HCT116 (cell line): ENCODE results near the gene SYNPR. TPM values are rescaled to one million over a fixed set of nuclear protein-coding genes. Genes with fewer than 3 reads are reported as not detected.

ENCODE experiments used
- ATAC-seq: fragments of 200-7000 bp; cut with Tn5 transposase; 2 replicates; pipeline ENCODE4 v1.9.1; 2020; ENCODE audit warnings: mild to moderate bottlenecking, moderate library complexity
- BruUV-seq: library from RNA; stranded (reverse); fragments of 400-500 nt; replicated peaks from 2 replicates; lab custom pipeline; 2021; lab: Mats Ljungman, UMichigan
- CTCF ChIA-PET: fragments of 300-600 bp; sonication (Branson Sonifier 250); formaldehyde crosslinking; loops from one replicate; lab custom pipeline; 2021; ENCODE audit warnings: antibody characterized with exemption; lab: Charles Lee
- POLR2A ChIA-PET: fragments of 300-600, 350-600 bp; sonication (Branson Sonifier 250); formaldehyde crosslinking; loops from one replicate; lab custom pipeline; 2021; ENCODE audit warnings: antibody characterized with exemption; lab: Charles Lee
- RAD21 ChIA-PET, 2 experiments: fragments of 300-600 bp; sonication (Branson Sonifier 250); formaldehyde crosslinking; loops; one replicate each; lab custom pipeline; 2023; ENCODE audit warnings: low total read pairs in 2 of 2; ENCODE audit not compliant: uncharacterized antibody in 2 of 2, unreplicated experiment in 2 of 2, low non-redundant PET in 1 of 2; lab: Charles Lee
- DNase-seq: peaks from one replicate; pipeline ENCODE4 v3.0.0-alpha.2; 2010; ENCODE audit warnings: low read depth, low spot score
- H2AFZ ChIP-seq: fragments of 200-600 bp; shearing (Covaris generic), sonication (generic); 2 replicates; pipeline ENCODE4 v1.6.1; 2017; ENCODE audit warnings: low read depth, mixed run types, mixed read lengths, antibody characterized with exemption, low read length; ENCODE audit not compliant: poor library complexity, severe bottlenecking
- H3K27ac ChIP-seq: 2 replicates; pipeline ENCODE4 v1.5.1; 2012; ENCODE audit warnings: low read depth, low read length
- H3K27me3 ChIP-seq: fragments of 200-600 bp; sonication (generic); 2 replicates; pipeline ENCODE4 v1.6.1; 2016; ENCODE audit warnings: mixed run types, low read length, mixed read lengths; ENCODE audit not compliant: insufficient read depth
- H3K36me3 ChIP-seq, 2 experiments: fragments of 200-500 bp in 1 of 2; fragments of 200-600 bp in 1 of 2; sonication (Bioruptor generic) in 1 of 2; sonication (generic) in 1 of 2; 2 replicates each; pipeline versions ENCODE4 v1.5.1 to v1.6.1; 2014 to 2016; ENCODE audit warnings: low read length in 2 of 2, inconsistent platforms in 1 of 2, mixed read lengths in 1 of 2, mixed run types in 1 of 2; ENCODE audit not compliant: insufficient read depth in 2 of 2, control insufficient read depth in 1 of 2
- H3K4me1 ChIP-seq, 2 experiments: fragments of 200-600 bp in 1 of 2; sonication (generic) in 1 of 2; 2 replicates each; pipeline versions ENCODE4 v1.5.1 to v1.6.1; 2012 to 2017; ENCODE audit warnings: low read length in 2 of 2, inconsistent platforms in 1 of 2, mild to moderate bottlenecking in 1 of 2, mixed read lengths in 1 of 2, mixed run types in 1 of 2, moderate library complexity in 1 of 2; ENCODE audit not compliant: insufficient read depth in 2 of 2, control insufficient read depth in 1 of 2
- H3K4me2 ChIP-seq: fragments of 200-600 bp; sonication (generic); 2 replicates; pipeline ENCODE4 v1.6.1; 2017; ENCODE audit warnings: mixed run types, low read length, mixed read lengths
- H3K4me3 ChIP-seq, 2 experiments: fragments of 200-600 bp in 1 of 2; sonication (generic) in 1 of 2; replicated peaks in 1 of 2; 2 replicates each; pipeline ENCODE4 v1.5.1; 2011 to 2016; ENCODE audit warnings: low read length in 2 of 2, control low read depth in 1 of 2, low read depth in 1 of 2, mild to moderate bottlenecking in 1 of 2, mixed read lengths in 1 of 2, mixed run types in 1 of 2
- H3K79me2 ChIP-seq: fragments of 200-600 bp; sonication (generic); 2 replicates; pipeline ENCODE4 v1.6.1; 2017; ENCODE audit warnings: mild to moderate bottlenecking, mixed run types, low read length, moderate library complexity, mixed read lengths; ENCODE audit not compliant: insufficient read depth
- H3K9ac ChIP-seq: fragments of 200-600 bp; sonication (generic); 2 replicates; pipeline ENCODE4 v1.6.1; 2016; ENCODE audit warnings: low read length, mixed read lengths
- H3K9me2 ChIP-seq: fragments of 200-600 bp; sonication (generic), shearing (Covaris generic); 2 replicates; pipeline ENCODE4 v1.6.1; 2017; ENCODE audit warnings: mixed run types, mild to moderate bottlenecking, moderate library complexity; ENCODE audit not compliant: insufficient read depth
- H3K9me3 ChIP-seq, 2 experiments: fragments of 200-500 bp in 1 of 2; fragments of 200-600 bp in 1 of 2; sonication (Bioruptor generic) in 1 of 2; sonication (generic) in 1 of 2; 2 replicates each; pipeline ENCODE4 v1.6.1; 2014 to 2017; ENCODE audit warnings: low read length in 2 of 2, mixed read lengths in 2 of 2, inconsistent platforms in 1 of 2, low read depth in 1 of 2, mild to moderate bottlenecking in 1 of 2, mixed run types in 1 of 2, moderate library complexity in 1 of 2; ENCODE audit not compliant: control insufficient read depth in 1 of 2, insufficient read depth in 1 of 2
- H4K20me1 ChIP-seq: fragments of 200-600 bp; sonication (generic), shearing (Covaris generic); 2 replicates; pipeline ENCODE4 v1.6.1; 2017; ENCODE audit warnings: mixed run types, mild to moderate bottlenecking, moderate library complexity; ENCODE audit not compliant: insufficient read depth
- CTCF ChIP-seq, 3 experiments: fragments of 200-600 bp in 1 of 3; sonication (generic) in 1 of 3; IDR thresholded peaks in 2 of 3; conservative IDR thresholded peaks in 1 of 3; 2 replicates each; pipeline ENCODE4 v1.5.1; 2012 to 2017; ENCODE audit warnings: low read depth in 2 of 3, low read length in 2 of 3, antibody characterized with exemption in 1 of 3, borderline replicate concordance in 1 of 3, control low read depth in 1 of 3, mild to moderate bottlenecking in 1 of 3, mixed read lengths in 1 of 3, mixed run types in 1 of 3, moderate library complexity in 1 of 3; ENCODE audit not compliant: insufficient read depth in 1 of 3
- EZH2phosphoT487 ChIP-seq: fragments of 200-600 bp; IDR thresholded peaks from 2 replicates; pipeline ENCODE4 v1.6.1; 2018; ENCODE audit warnings: antibody characterized with exemption, borderline replicate concordance
- RAD21 ChIP-seq: IDR thresholded peaks from 2 replicates; pipeline ENCODE4 v1.6.1; 2012; ENCODE audit warnings: low read depth, mild to moderate bottlenecking
- ZBTB33 ChIP-seq: IDR thresholded peaks from 2 replicates; pipeline ENCODE4 v1.6.1; 2011; ENCODE audit warnings: mild to moderate bottlenecking, low read length, moderate library complexity; ENCODE audit not compliant: insufficient replicate concordance; ENCODE audit errors: extremely low read depth
- ZFX ChIP-seq: fragments of 450-650 bp; IDR thresholded peaks from 2 replicates; pipeline ENCODE4 v1.6.1; 2017
- intact Hi-C: fragments of 100-400 bp; cut with micrococcal nuclease; formaldehyde crosslinking; loops from 2 replicates; pipeline ENCODE4 v1.10.0; 2022
- total RNA-seq: library from RNA; stranded (reverse); gene quantifications from one replicate; pipeline ENCODE4 v1.2.1, GENCODE V29; 2021; ENCODE audit not compliant: unreplicated experiment

Gene SYNPR
- total RNA-seq, 1 experiment from 2014 or later, result not detected

DNA sequence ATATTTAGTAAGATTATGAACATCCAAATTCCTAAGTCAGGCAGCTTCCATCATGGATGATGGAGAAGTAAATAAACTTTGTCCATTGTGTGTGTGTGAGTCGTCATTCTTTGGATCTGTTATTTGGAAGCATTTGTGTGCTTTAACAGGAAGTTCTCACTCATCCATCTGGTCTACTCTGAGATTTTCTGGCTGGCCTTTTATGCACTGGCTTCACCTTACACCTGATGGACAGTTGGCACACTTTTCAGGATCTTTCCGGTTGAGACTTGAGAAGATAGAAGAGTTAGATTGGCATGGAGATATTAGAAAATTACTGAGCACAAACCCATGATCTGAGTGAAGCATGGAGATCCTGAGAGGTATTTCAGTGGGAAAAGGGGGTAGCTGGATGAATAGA is 12.6 kb downstream of the SYNPR start:
- no peaks in the 10 kb centered on the region for H4K20me1 ChIP-seq
- no peaks in the 10 kb centered on the region for H3K9me2 ChIP-seq
- no peak for TF ChIP-seq CTCF (IDR thresholded peaks at IDR 0.05 in 2 of 3, conservative IDR thresholded peaks at IDR 0.05 in 1 of 3; ENCODE audit: borderline replicate concordance in 1 of 3, insufficient read depth in 1 of 3, low read depth in 2 of 3, low read length in 2 of 3)
- TF ChIP-seq EZH2phosphoT487, result no peak
- TF ChIP-seq ZFX, result no peak
- no peak for TF ChIP-seq ZBTB33
- TF ChIP-seq RAD21, result no peak
- POLR2A ChIA-PET, result no interaction called here
- BruUV-seq, result no TSS peak
- DNase-seq (no peak), ATAC-seq (no peak)
- H3K27ac ChIP-seq, result no peak overlapping the region
- RAD21 ChIA-PET, result no interaction called here
- H3K9me3 ChIP-seq, result no peaks in the 10 kb centered on the region
- intact Hi-C loops, result no loop called here
- H3K79me2 ChIP-seq, result no peaks in the 10 kb centered on the region
- CTCF ChIA-PET, result no interaction called here
- peaks cover 6% of the 10 kb centered on the region; the same call in 1 of the 2 replicates for H3K27me3 ChIP-seq
- no peaks in the 10 kb centered on the region for H3K36me3 ChIP-seq
- no peak overlapping the region for H3K4me3 ChIP-seq
- no peaks in the 10 kb centered on the region for H3K4me1 ChIP-seq
- no peak overlapping the region for H3K9ac ChIP-seq
- H3K4me2 ChIP-seq, result no peak overlapping the region
- H2AFZ ChIP-seq, result no peak overlapping the region
